Measurements from ENCODE around the gene NSL1.

NSL1 gene

GRCh38 chr1:212743901-212744475 is 47.6 kb downstream of the NSL1 start:
- ChIA-PET CTCF (interaction anchor here (0.6 to 1.7 kb wide), 6 partner anchors 13 to 196 kb away, joined by 3 to 5 read pairs (median 3); no protein-coding TSS in a partner anchor), POLR2A (no interaction called here)
- no peak for TF ChIP-seq CTCF (IDR thresholded peaks at IDR 0.05; ENCODE audit: control extremely low read depth, extremely low read depth, low read depth, missing control alignments)
- DNase-seq (ENCODE audit: extremely low spot score), result no peak

GRCh38 chr1:212738330-212738729 is 53.2 kb downstream of the NSL1 start:
- ChIA-PET POLR2A (no interaction called here), CTCF (interaction anchor here (1.5 to 2.6 kb wide), 3 partner anchors 11 to 22 kb away, joined by 3 to 17 read pairs (median 6); no protein-coding TSS in a partner anchor)
- TF ChIP-seq CTCF (IDR thresholded peaks at IDR 0.05; ENCODE audit: control extremely low read depth, extremely low read depth, low read depth, missing control alignments), result no peak
- no peak for DNase-seq (ENCODE audit: extremely low spot score)

DNA sequence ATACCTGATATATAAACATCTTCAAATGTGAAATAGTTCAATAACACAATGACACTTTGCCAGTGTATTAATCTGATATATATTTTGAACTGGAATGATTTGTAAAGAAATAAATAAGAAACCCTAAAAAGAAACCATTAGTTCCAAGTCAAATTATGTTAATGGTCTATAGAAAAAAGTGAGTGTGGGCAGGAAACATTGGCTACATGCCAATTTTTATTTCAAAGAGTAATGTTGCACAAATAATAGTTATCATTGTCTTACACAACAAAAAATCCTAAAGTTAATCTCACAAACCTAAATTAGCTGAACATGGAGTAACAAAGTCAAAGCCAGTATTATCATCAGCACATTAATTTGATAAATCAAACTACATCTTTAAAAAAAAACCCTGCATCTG is 54.0 kb downstream of the NSL1 start:
- no peak for TF ChIP-seq CTCF (IDR thresholded peaks at IDR 0.05; ENCODE audit: control extremely low read depth, extremely low read depth, low read depth, missing control alignments)
- CTCF ChIA-PET, result interaction anchor here (1.0 to 2.6 kb wide), 7 partner anchors 10 to 48 kb away, joined by 3 to 17 read pairs (median 5); no protein-coding TSS in a partner anchor
- DNase-seq (ENCODE audit: extremely low spot score), result no peak
- POLR2A ChIA-PET, result no interaction called here

GRCh38 chr1:212733109-212733508 is 58.5 kb downstream of the NSL1 start:
- ChIA-PET POLR2A (no interaction called here), CTCF (no interaction called here)
- DNase-seq (ENCODE audit: extremely low spot score), result no peak
- TF ChIP-seq CTCF (IDR thresholded peaks at IDR 0.05; ENCODE audit: control extremely low read depth, extremely low read depth, low read depth, missing control alignments), result no peak

- DNase-seq (ENCODE audit: extremely low spot score), result no peak
- ChIA-PET CTCF (interaction anchor here (1.0 to 2.7 kb wide), 6 partner anchors 9 to 67 kb away, joined by 3 to 17 read pairs (median 4); no protein-coding TSS in a partner anchor), POLR2A (no interaction called here)
- no peak for TF ChIP-seq CTCF (IDR thresholded peaks at IDR 0.05; ENCODE audit: control extremely low read depth, extremely low read depth, low read depth, missing control alignments)
Measured at GRCh38 chr1:212731630-212732029, 59.9 kb downstream of the NSL1 start.

DNA sequence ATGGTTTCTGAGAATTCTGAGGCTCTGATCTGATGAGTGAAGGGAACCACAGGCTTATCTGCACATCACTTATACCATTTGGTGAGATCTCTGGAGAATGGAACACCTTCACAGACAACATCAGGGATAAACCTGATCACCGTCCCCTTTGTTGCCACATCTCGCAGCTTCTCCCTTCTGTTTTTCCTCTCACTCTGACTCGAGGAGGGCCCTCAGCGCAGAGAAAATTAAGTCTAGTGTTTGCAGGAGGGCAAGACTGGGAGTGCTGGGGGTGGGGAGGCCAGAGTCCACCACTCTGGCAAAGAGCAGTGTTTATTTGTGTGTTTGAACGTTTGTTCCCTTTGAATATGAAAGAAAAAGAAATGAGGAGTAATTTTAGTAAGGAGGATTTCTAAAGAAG is 63.0 kb downstream of the NSL1 start:
- ChIA-PET POLR2A (no interaction called here), CTCF (interaction anchor here (0.9 kb wide), 1 partner anchor 11 kb away, joined by 3 read pairs; no protein-coding TSS in a partner anchor)
- DNase-seq (ENCODE audit: extremely low spot score), result no peak
- TF ChIP-seq CTCF (IDR thresholded peaks at IDR 0.05; ENCODE audit: control extremely low read depth, extremely low read depth, low read depth, missing control alignments), result no peak

Measured in GM10248 (cell line).